GM12878 (cell line): ENCODE measurements around the gene P2RX6. TPM values are rescaled to one million over a fixed set of nuclear protein-coding genes. Genes with fewer than 3 reads are reported as not detected.
A peak's percentile ranks its signal among the peaks of the same experiment; 100 is the strongest.

Experiments used
- ATAC-seq: fragments of 200-7000 bp; cut with Tn5 transposase; 3 replicates; pipeline ENCODE4 v1.9.1; 2020; ENCODE audit warnings: mild to moderate bottlenecking, moderate library complexity
- BruUV-seq: library from RNA; stranded (reverse); fragments of 400-500 nt; replicated peaks from 2 replicates; lab custom pipeline; 2021; lab: Mats Ljungman, UMichigan
- CTCF ChIA-PET: fragments of 300-600 bp; sonication (Branson Sonifier 250); formaldehyde crosslinking; extraction: SDS; loops from one replicate; lab custom pipeline; 2021; ENCODE audit warnings: inconsistent platforms; lab: Yijun Ruan, JAX
- POLR2A ChIA-PET: fragments of 350-600 bp; formaldehyde crosslinking; extraction: SDS; loops from one replicate; lab custom pipeline; 2021; ENCODE audit warnings: inconsistent platforms; lab: Charles Lee
- RAD21 ChIA-PET: fragments of 300-600 bp; sonication (Branson Sonifier 250); formaldehyde crosslinking; loops from one replicate; lab custom pipeline; 2023; ENCODE audit warnings: antibody characterized with exemption; ENCODE audit not compliant: unreplicated experiment; lab: Charles Lee
- SMC1A ChIA-PET: fragments of 300-600 bp; sonication (Branson Sonifier 250); formaldehyde crosslinking; loops from one replicate; lab custom pipeline; 2023; ENCODE audit not compliant: unreplicated experiment, uncharacterized antibody; lab: Charles Lee
- DNase-seq: peaks from one replicate; pipeline ENCODE4 v3.0.0-alpha.2; 2011; ENCODE audit warnings: low read depth, low spot score
- FAIRE-seq: peaks from 3 replicates; lab custom pipeline; 2011; peaks lifted over from hg19 to GRCh38; lab: Jason Lieb, UNC
- H2AFZ ChIP-seq: 2 replicates; pipeline ENCODE4 v1.6.0; 2011; ENCODE audit warnings: low read depth, low read length, control low read depth; ENCODE audit not compliant: control insufficient read depth
- H3K27ac ChIP-seq: 2 replicates; pipeline ENCODE4 v1.5.1; 2011; ENCODE audit warnings: control low read depth; ENCODE audit not compliant: control insufficient read depth, insufficient read depth
- H3K27me3 ChIP-seq, 2 experiments: replicated peaks in 1 of 2; 2 replicates each; pipeline versions ENCODE4 v1.6.0 to v1.6.1; 2011; ENCODE audit warnings: low read length in 1 of 2; ENCODE audit not compliant: control insufficient read depth in 2 of 2, insufficient read depth in 2 of 2
- H3K36me3 ChIP-seq, 2 experiments: 2 replicates each; pipeline ENCODE4 v1.5.1; 2011; ENCODE audit warnings: low read length in 1 of 2; ENCODE audit not compliant: control insufficient read depth in 2 of 2, insufficient read depth in 2 of 2
- H3K4me1 ChIP-seq: 2 replicates; pipeline ENCODE4 v1.6.1; 2011; ENCODE audit warnings: mild to moderate bottlenecking, low read length, moderate library complexity, mixed read lengths; ENCODE audit not compliant: control insufficient read depth, insufficient read depth
- H3K4me2 ChIP-seq: 2 replicates; pipeline ENCODE4 v1.6.0; 2011; ENCODE audit warnings: control low read depth; ENCODE audit not compliant: control insufficient read depth, insufficient read depth
- H3K4me3 ChIP-seq: fragments of 200-600 bp; sonication (generic); 2 replicates; pipeline ENCODE4 v1.5.1; 2016
- H3K79me2 ChIP-seq: 2 replicates; pipeline ENCODE4 v1.6.0; 2011; ENCODE audit warnings: low read length; ENCODE audit not compliant: control insufficient read depth, insufficient read depth
- H3K9ac ChIP-seq: 2 replicates; pipeline ENCODE4 v1.8.0; 2011; ENCODE audit warnings: low read length, control low read depth, mixed read lengths; ENCODE audit not compliant: control insufficient read depth, insufficient read depth
- H3K9me3 ChIP-seq: replicated peaks from 3 replicates; pipeline ENCODE4 v1.5.1; 2011; ENCODE audit warnings: mild to moderate bottlenecking, low read length; ENCODE audit not compliant: control insufficient read depth, insufficient read depth
- H4K20me1 ChIP-seq: 2 replicates; pipeline ENCODE4 v1.6.0; 2011; ENCODE audit not compliant: control insufficient read depth, insufficient read depth
- CREB1 ChIP-seq: IDR thresholded peaks from 2 replicates; pipeline ENCODE4 v1.6.1; 2012; ENCODE audit warnings: low read depth, mild to moderate bottlenecking, inconsistent platforms
- ESRRA ChIP-seq: IDR thresholded peaks from 2 replicates; pipeline ENCODE4 v1.6.1; 2012; ENCODE audit warnings: mild to moderate bottlenecking, low read length, improper control_type of control experiment
- LARP7 ChIP-seq: fragments of 450-650 bp; IDR thresholded peaks from 2 replicates; pipeline ENCODE4 v1.6.1; 2017; ENCODE audit warnings: mild to moderate bottlenecking
- MEF2B ChIP-seq: fragments of 450-650 bp; IDR thresholded peaks from 2 replicates; pipeline ENCODE4 v1.6.1; 2018; ENCODE audit warnings: mild to moderate bottlenecking, moderate library complexity; ENCODE audit not compliant: partially characterized antibody, poor library complexity, severe bottlenecking
- MTA2 ChIP-seq: fragments of 450-650 bp; IDR thresholded peaks from 2 replicates; pipeline ENCODE4 v1.6.1; 2016; ENCODE audit warnings: low read depth, mild to moderate bottlenecking, moderate library complexity
- RELA ChIP-seq: fragments of 450-650 bp; IDR thresholded peaks from 2 replicates; pipeline ENCODE4 v1.8.0; 2014; ENCODE audit warnings: borderline replicate concordance; ENCODE audit not compliant: partially characterized antibody
- ZNF622 ChIP-seq: fragments of 450-650 bp; IDR thresholded peaks from 2 replicates; pipeline ENCODE4 v1.6.1; 2017; ENCODE audit warnings: mild to moderate bottlenecking, inconsistent platforms
- ZNF687 ChIP-seq: fragments of 450-650 bp; IDR thresholded peaks from 2 replicates; pipeline ENCODE4 v1.6.1; 2017; ENCODE audit warnings: mild to moderate bottlenecking, moderate library complexity
- WGBS: methylation state at CpG from one replicate; pipeline ENCODE4 v1.1.6; 2016; ENCODE audit warnings: low lambda C conversion rate; ENCODE audit not compliant: insufficient replicate concordance, insufficient coverage; ENCODE audit errors: missing lambda C conversion rate; 5-methylcytosine and 5-hydroxymethylcytosine counted together
- in situ Hi-C: fragments of 300-500 bp; cut with MboI; formaldehyde crosslinking; loops from 9 replicates; pipeline ENCODE4 v1.14.3; 2018; ENCODE audit warnings: mixed read lengths
- intact Hi-C: fragments of 100-400 bp; cut with micrococcal nuclease; formaldehyde crosslinking; loops from one replicate; pipeline ENCODE4 v1.14.2; 2022; ENCODE audit not compliant: unreplicated experiment
- polyA plus RNA-seq, 11 experiments: library from polyadenylated mRNA; depleted of rRNA in 4 of 11; unstranded in 6 of 11; stranded (reverse) in 5 of 11; fragments of >200 nt; fragmentation: Nextera tagmentation in 4 of 11; fragmentation: Illumina TruSeq in 1 of 11; extraction: Ambion mirVana in 4 of 11; extraction: Trizol in 1 of 11; gene quantifications; 1 replicate in 1 of 11; 2 replicates in 10 of 11; pipeline versions ENCODE4 v1.2.1 to v1.2.3, GENCODE V29; 2011 to 2016; ENCODE audit warnings: inconsistent platforms in 2 of 11, missing spikeins in 2 of 11, low read depth in 1 of 11
- total RNA-seq, 4 experiments: library from RNA; depleted of rRNA in 3 of 4; stranded (reverse); fragments of >200 nt in 3 of 4; fragmentation: Illumina TruSeq in 1 of 4; extraction: Trizol in 1 of 4; gene quantifications; 2 replicates each; pipeline versions ENCODE4 v1.2.1 to v1.2.3, GENCODE V29; 2013 to 2021

P2RX6 gene
- total and polyA plus RNA-seq, 10 of the 15 experiments (the other 5 are each of a cell fraction or from before 2014, with no cell fraction given) = 0.03 to 0.21 (median 0.07) TPM; not detected in 5

- RAD21 ChIA-PET = no interaction called here
- in situ Hi-C loops = no loop called here
- H3K9ac ChIP-seq = peak overlapping the region; percentile 91
- H3K4me1 ChIP-seq = peaks cover 5% of the 10 kb centered on the region
- peaks cover 2 to 4% of the 10 kb centered on the region in 2 experiments; a peak in 1 of 4 replicates for H3K36me3 ChIP-seq
- FAIRE-seq (no peak), ATAC-seq (peak; percentile 18; the same call in 2 of the 3 replicates), DNase-seq (no peak)
- H3K27me3 ChIP-seq = no peaks in the 10 kb centered on the region
- POLR2A ChIA-PET = interaction anchor here (0.6 kb wide), 1 partner anchor 84 kb away, joined by 3 read pairs; the partner anchor contains the start of gene CRKL
- H3K4me2 ChIP-seq = peak overlapping the region; percentile 90
- peak overlapping the region; percentile 93 for H2AFZ ChIP-seq
- CTCF ChIA-PET = interaction anchor here (1.8 kb wide), 1 partner anchor 19 kb away, joined by 11 read pairs; the partner anchor contains the start of gene LZTR1
- H4K20me1 ChIP-seq = no peaks in the 10 kb centered on the region
- under 1% methylated on average over 26 of the region's 26 CpGs for WGBS
- H3K79me2 ChIP-seq = peaks cover 21% of the 10 kb centered on the region
- TF ChIP-seq ESRRA (no peak), LARP7 (peak; percentile 7; the same call in 1 of the 2 replicates)
- peak overlapping the region; percentile 80 for H3K4me3 ChIP-seq
- peak overlapping the region; percentile 96 for H3K27ac ChIP-seq
- no TSS peak for BruUV-seq
- no peaks in the 10 kb centered on the region for H3K9me3 ChIP-seq
- intact Hi-C loops = no loop called here
- SMC1A ChIA-PET = no interaction called here
These were observed 13.9 kb upstream of the P2RX6 start for GRCh38 chr22:21000987-21001600.

GRCh38 chr22:21001601-21002325, 13.2 kb upstream of the P2RX6 start, which contains the start of gene THAP7:
THAP7 (minus strand) TSS chr22:21002118; CDS start chr22:21001911, 207 bp downstream.
- ATAC-seq (peak; percentile 95), DNase-seq (peak; percentile 91), FAIRE-seq (peak; percentile 97)
- ChIA-PET POLR2A (interaction anchor here (1.0 to 2.0 kb wide), 3 partner anchors 11 to 81 kb away, joined by 3 to 9 read pairs (median 4); partner anchors contain the start of gene LZTR1), RAD21 (interaction anchor here (0.7 to 1.5 kb wide), 3 partner anchors 20 to 253 kb away, joined by 3 to 4 read pairs (median 4); partner anchors contain the start of gene LZTR1), CTCF (interaction anchor here (1.0 to 2.3 kb wide), 6 partner anchors 19 to 116 kb away, joined by 3 to 11 read pairs (median 8); partner anchors contain the start of gene LZTR1), SMC1A (interaction anchor here (1.4 kb wide), 1 partner anchor 22 kb away, joined by 4 read pairs; no protein-coding TSS in a partner anchor)
- peak within 1 kb of the TSS; percentile 80 for H3K4me3 ChIP-seq
- peak within 1 kb of the TSS; percentile 96 for H3K27ac ChIP-seq
- no peaks in the 10 kb centered on the region for H4K20me1 ChIP-seq
- H3K4me1 ChIP-seq = peaks cover 5% of the 10 kb centered on the region
- peaks cover 21% of the 10 kb centered on the region for H3K79me2 ChIP-seq
- WGBS = under 1% methylated on average over 70 of the region's 83 CpGs
- H3K4me2 ChIP-seq = peak within 1 kb of the TSS; percentile 98
- intact Hi-C loops = loop anchor here (1.0 kb wide), 1 partner anchor 84 kb away; the partner anchor contains the start of gene CRKL
- peak within 1 kb of the TSS; percentile 93 for H2AFZ ChIP-seq
- H3K9me3 ChIP-seq = no peaks in the 10 kb centered on the region
- peaks cover 0 to 4% of the 10 kb centered on the region in 2 experiments; a peak in 1 of 4 replicates for H3K36me3 ChIP-seq
- H3K9ac ChIP-seq = peak within 1 kb of the TSS; percentile 91
- BruUV-seq = TSS peak; percentile 88
- in situ Hi-C loops = no loop called here
- H3K27me3 ChIP-seq = no peaks in the 10 kb centered on the region
- TF ChIP-seq CREB1 (peak; percentile 83), MTA2 (no peak), MEF2B (no peak), ZNF687 (peak; percentile 81), ZNF622 (no peak), RELA (peak; percentile 34)
